ENCODE data around the gene ARHGAP23.

DNA sequence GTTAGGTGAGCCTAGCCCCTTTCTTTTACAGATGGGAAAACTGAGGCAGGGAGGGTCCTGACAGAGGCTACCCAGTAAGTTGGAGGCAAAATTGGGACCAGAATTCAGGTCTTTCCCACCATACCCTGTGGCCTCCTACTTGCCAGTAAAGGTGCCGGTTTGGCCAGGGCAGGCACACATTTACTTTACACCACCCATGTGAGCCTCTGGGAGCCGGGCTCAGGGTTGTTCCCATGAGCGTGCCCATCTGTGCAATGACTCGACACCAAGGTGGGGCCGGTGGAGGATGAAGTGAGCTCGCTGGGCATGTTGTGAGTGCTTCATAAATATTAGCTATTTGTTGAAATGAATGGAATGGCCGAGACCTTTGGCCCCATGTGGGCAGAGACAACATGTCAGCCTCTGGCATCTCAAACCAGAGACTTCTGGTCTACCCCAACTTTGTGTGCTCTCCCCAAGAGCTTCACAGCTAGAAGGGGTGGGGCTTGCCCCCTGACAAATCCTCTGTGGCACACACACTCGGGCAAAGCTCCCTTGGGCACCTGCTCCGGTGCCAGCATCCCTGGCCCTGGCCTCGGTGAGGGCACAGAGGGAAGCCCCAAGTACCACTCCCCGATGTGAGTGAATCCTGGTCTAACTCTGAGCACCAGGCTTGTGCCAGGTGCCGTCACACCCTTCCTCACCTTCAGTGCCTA, 117.4 kb downstream of the ARHGAP23 start:
- TF ChIP-seq, protein P1, sequence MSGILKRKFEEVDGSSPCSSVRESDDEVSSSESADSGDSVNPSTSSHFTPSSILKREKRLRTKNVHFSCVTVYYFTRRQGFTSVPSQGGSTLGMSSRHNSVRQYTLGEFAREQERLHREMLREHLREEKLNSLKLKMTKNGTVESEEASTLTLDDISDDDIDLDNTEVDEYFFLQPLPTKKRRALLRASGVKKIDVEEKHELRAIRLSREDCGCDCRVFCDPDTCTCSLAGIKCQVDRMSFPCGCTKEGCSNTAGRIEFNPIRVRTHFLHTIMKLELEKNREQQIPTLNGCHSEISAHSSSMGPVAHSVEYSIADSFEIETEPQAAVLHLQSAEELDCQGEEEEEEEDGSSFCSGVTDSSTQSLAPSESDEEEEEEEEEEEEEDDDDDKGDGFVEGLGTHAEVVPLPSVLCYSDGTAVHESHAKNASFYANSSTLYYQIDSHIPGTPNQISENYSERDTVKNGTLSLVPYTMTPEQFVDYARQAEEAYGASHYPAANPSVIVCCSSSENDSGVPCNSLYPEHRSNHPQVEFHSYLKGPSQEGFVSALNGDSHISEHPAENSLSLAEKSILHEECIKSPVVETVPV (CRISPR knock-in tag; IDR thresholded peaks at IDR 0.05), result no peak
- no peak for TF ChIP-seq ZC3H10 (CRISPR knock-in tag; IDR thresholded peaks at IDR 0.05)
- TF ChIP-seq, protein P2, sequence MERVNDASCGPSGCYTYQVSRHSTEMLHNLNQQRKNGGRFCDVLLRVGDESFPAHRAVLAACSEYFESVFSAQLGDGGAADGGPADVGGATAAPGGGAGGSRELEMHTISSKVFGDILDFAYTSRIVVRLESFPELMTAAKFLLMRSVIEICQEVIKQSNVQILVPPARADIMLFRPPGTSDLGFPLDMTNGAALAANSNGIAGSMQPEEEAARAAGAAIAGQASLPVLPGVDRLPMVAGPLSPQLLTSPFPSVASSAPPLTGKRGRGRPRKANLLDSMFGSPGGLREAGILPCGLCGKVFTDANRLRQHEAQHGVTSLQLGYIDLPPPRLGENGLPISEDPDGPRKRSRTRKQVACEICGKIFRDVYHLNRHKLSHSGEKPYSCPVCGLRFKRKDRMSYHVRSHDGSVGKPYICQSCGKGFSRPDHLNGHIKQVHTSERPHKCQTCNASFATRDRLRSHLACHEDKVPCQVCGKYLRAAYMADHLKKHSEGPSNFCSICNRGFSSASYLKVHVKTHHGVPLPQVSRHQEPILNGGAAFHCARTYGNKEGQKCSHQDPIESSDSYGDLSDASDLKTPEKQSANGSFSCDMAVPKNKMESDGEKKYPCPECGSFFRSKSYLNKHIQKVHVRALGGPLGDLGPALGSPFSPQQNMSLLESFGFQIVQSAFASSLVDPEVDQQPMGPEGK (CRISPR knock-in tag; IDR thresholded peaks at IDR 0.05; ENCODE audit: borderline replicate concordance), result no peak
- no peak for TF ChIP-seq ZNF8 (CRISPR knock-in tag; IDR thresholded peaks at IDR 0.05)
- no peak for TF ChIP-seq SNAI2 (CRISPR knock-in tag; IDR thresholded peaks at IDR 0.05)
- TF ChIP-seq, protein P3, sequence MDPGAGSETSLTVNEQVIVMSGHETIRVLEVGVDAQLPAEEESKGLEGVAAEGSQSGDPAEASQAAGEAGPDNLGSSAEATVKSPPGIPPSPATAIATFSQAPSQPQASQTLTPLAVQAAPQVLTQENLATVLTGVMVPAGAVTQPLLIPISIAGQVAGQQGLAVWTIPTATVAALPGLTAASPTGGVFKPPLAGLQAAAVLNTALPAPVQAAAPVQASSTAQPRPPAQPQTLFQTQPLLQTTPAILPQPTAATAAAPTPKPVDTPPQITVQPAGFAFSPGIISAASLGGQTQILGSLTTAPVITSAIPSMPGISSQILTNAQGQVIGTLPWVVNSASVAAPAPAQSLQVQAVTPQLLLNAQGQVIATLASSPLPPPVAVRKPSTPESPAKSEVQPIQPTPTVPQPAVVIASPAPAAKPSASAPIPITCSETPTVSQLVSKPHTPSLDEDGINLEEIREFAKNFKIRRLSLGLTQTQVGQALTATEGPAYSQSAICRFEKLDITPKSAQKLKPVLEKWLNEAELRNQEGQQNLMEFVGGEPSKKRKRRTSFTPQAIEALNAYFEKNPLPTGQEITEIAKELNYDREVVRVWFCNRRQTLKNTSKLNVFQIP (CRISPR knock-in tag; IDR thresholded peaks at IDR 0.05; ENCODE audit: borderline replicate concordance, low read depth), result no peak
- TF ChIP-seq ZFP30 (CRISPR knock-in tag; IDR thresholded peaks at IDR 0.05), result no peak
- TF ChIP-seq BACH2 (CRISPR knock-in tag; IDR thresholded peaks at IDR 0.05; ENCODE audit: borderline replicate concordance), result no peak
- no peak for TF ChIP-seq ARNTL (CRISPR knock-in tag; IDR thresholded peaks at IDR 0.05; ENCODE audit: borderline replicate concordance, low read depth)
- TF ChIP-seq, protein P4, sequence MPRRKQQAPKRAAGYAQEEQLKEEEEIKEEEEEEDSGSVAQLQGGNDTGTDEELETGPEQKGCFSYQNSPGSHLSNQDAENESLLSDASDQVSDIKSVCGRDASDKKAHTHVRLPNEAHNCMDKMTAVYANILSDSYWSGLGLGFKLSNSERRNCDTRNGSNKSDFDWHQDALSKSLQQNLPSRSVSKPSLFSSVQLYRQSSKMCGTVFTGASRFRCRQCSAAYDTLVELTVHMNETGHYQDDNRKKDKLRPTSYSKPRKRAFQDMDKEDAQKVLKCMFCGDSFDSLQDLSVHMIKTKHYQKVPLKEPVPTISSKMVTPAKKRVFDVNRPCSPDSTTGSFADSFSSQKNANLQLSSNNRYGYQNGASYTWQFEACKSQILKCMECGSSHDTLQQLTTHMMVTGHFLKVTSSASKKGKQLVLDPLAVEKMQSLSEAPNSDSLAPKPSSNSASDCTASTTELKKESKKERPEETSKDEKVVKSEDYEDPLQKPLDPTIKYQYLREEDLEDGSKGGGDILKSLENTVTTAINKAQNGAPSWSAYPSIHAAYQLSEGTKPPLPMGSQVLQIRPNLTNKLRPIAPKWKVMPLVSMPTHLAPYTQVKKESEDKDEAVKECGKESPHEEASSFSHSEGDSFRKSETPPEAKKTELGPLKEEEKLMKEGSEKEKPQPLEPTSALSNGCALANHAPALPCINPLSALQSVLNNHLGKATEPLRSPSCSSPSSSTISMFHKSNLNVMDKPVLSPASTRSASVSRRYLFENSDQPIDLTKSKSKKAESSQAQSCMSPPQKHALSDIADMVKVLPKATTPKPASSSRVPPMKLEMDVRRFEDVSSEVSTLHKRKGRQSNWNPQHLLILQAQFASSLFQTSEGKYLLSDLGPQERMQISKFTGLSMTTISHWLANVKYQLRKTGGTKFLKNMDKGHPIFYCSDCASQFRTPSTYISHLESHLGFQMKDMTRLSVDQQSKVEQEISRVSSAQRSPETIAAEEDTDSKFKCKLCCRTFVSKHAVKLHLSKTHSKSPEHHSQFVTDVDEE (CRISPR knock-in tag; IDR thresholded peaks at IDR 0.05), result no peak
- no peak for TF ChIP-seq GLIS3 (CRISPR knock-in tag; IDR thresholded peaks at IDR 0.05)

All from SK-N-SH treated with all-trans-retinoic acid at 6 μM for 48 hours (cell line).